C1 segment of cervical spinal cord (tissue), 14 donors: ENCODE results near the gene PGM1.
A peak's percentile ranks its signal among the peaks of the same experiment; 100 is the strongest.

Source experiments
- DNase-seq, 14 donors: peaks; one replicate each; lab custom pipeline; 2025; lab: John Stamatoyannopoulos, UW

PGM1 gene

GRCh38 chr1:63633281-63633680, 40.1 kb downstream of the PGM1 start:
- no peak for DNase-seq

GRCh38 chr1:63634471-63634870, 41.3 kb downstream of the PGM1 start:
- no peak for DNase-seq

- no peak for DNase-seq
These were observed 42.5 kb downstream of the PGM1 start for GRCh38 chr1:63635681-63636080.

- no peak for DNase-seq
These were observed 43.2 kb downstream of the PGM1 start for GRCh38 chr1:63636192-63637105.

- DNase-seq = no peak
These were observed 45.3 kb downstream of the PGM1 start for GRCh38 chr1:63638471-63638870.

GRCh38 chr1:63638875-63639274, 45.7 kb downstream of the PGM1 start:
- no peak for DNase-seq

- DNase-seq = no peak
These were observed 47.7 kb downstream of the PGM1 start for GRCh38 chr1:63640633-63641567.

GRCh38 chr1:63641615-63642014, 48.4 kb downstream of the PGM1 start:
- DNase-seq = no peak

GRCh38 chr1:63642901-63643300, 49.7 kb downstream of the PGM1 start:
- DNase-seq = no peak

GRCh38 chr1:63643517-63643916, 50.3 kb downstream of the PGM1 start:
- DNase-seq = no peak

GRCh38 chr1:63643926-63644325, 50.7 kb downstream of the PGM1 start:
- peak in 1 of 14 donors; percentile 20 for DNase-seq

- DNase-seq = no peak
These were observed 52.1 kb downstream of the PGM1 start for GRCh38 chr1:63645317-63645716.

- no peak for DNase-seq
These were observed 55.5 kb downstream of the PGM1 start for GRCh38 chr1:63648689-63649088.

GRCh38 chr1:63651161-63651701, 58.0 kb downstream of the PGM1 start:
- peak in 1 of 14 donors; percentile 13 for DNase-seq

- DNase-seq = no peak
These were observed 60.8 kb downstream of the PGM1 start for GRCh38 chr1:63653976-63654375.

- no peak for DNase-seq
These were observed 66.2 kb downstream of the PGM1 start for GRCh38 chr1:63659448-63659847.

GRCh38 chr1:63662056-63662836, 69.0 kb downstream of the PGM1 start:
- no peak for DNase-seq

- DNase-seq = no peak
These were observed 69.6 kb downstream of the PGM1 start for GRCh38 chr1:63662841-63663240.

GRCh38 chr1:63663301-63663700, 70.1 kb downstream of the PGM1 start:
- no peak for DNase-seq

GRCh38 chr1:63663873-63664272, 70.7 kb downstream of the PGM1 start:
- no peak for DNase-seq

- DNase-seq = no peak
These were observed 71.5 kb downstream of the PGM1 start for GRCh38 chr1:63664742-63665141.
